Measurements from ENCODE around the gene MET.
"Not testable (repeated sequence)": the region's sequence is repeated elsewhere in the genome, so short reads cannot be mapped to it uniquely, and the experiment has no call there.

MET gene

DNA sequence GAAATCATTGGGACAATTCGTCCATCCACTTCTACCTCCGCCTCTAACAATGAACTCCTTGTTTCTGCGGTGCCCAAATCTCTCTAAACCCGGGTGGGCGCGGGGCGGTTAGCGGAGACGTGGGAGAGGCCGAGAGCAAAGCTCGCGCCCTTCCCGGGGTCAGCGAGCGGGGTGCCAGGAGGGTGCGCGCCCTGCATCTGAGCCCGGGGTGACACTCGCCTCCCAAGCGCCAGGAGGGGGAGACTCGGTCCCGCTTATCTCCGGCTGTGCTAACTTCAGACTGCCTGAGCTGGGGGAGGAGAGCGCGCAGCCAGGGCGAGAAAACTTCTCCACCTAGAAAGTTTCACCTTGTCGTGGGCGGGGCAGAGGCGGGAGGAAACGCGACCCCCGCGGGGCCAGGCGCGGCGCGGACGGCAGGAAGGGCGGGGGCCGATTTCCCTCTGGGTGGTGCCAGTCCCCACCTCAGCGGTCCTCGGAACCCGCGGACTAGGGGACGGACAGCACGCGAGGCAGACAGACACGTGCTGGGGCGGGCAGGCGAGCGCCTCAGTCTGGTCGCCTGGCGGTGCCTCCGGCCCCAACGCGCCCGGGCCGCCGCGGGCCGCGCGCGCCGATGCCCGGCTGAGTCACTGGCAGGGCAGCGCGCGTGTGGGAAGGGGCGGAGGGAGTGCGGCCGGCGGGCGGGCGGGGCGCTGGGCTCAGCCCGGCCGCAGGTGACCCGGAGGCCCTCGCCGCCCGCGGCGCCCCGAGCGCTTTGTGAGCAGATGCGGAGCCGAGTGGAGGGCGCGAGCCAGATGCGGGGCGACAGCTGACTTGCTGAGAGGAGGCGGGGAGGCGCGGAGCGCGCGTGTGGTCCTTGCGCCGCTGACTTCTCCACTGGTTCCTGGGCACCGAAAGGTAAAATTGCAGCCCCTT lies at the start of gene MET:
Gene MET (plus strand): TSS at position 516 of the 915 bp plus-strand sequence. CDS start 26,889 bp downstream, outside the sequence.
- DNase-seq = no peak

DNA sequence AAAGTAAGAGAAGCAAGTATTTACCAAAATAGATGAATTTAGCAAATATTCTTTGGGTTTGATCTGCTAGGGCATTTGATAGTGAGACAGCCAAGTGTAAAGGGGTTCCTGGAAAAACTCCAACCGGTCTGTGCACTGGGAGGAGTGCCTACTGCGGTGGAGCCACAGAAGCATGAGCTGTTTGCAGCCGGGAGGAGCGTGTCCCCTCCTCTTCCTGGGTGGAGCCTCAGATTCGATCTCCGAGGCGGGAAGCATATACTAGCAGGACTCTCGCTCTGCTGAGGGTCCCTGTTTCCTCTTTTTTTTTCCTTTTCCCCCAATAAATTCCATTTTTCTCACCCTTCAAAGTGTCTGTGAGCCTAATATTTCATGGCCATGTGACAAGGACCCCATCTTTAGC lies 45.1 kb upstream of the MET start:
- DNase-seq = no peak

DNA sequence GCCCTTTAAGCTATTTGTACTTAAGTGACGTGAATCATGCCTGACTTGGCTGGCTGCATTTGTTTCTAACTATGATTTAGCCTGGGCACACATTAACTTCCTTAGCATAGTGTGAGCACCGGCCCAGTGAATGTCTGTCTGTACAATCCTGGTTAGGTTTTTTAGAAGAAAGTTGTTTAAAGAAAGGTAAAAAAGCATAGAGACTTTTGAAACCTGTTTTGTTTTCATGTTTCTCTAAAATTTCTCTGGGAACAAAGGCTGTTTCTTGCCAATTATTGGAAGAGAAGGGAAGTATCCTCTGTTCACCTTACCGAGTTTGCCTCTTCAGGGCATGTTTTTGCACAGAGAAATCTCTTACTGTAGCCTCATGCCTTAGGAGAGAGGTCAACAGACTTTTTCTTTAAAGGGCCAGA lies 42.9 kb upstream of the MET start:
- DNase-seq = no peak

DNA sequence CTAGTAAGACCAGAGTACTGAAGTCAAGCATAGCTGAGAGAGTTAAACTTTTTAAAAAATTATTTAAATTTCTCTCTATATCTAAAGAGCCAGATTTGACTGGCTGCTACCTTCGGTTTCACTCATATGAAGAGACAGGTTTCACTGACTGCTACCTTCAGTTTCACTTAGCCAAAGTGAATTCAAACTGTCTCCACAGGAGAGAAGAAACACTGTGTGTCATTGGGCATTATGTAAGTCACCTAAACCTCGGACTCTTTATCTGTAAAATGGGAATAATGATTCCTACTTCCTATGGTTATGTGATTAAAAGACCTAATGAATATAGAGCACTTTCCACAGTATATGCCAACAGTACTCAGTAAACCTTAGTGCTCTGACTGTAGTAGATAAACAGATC lies 41.6 kb upstream of the MET start:
- DNase-seq = no peak

DNA sequence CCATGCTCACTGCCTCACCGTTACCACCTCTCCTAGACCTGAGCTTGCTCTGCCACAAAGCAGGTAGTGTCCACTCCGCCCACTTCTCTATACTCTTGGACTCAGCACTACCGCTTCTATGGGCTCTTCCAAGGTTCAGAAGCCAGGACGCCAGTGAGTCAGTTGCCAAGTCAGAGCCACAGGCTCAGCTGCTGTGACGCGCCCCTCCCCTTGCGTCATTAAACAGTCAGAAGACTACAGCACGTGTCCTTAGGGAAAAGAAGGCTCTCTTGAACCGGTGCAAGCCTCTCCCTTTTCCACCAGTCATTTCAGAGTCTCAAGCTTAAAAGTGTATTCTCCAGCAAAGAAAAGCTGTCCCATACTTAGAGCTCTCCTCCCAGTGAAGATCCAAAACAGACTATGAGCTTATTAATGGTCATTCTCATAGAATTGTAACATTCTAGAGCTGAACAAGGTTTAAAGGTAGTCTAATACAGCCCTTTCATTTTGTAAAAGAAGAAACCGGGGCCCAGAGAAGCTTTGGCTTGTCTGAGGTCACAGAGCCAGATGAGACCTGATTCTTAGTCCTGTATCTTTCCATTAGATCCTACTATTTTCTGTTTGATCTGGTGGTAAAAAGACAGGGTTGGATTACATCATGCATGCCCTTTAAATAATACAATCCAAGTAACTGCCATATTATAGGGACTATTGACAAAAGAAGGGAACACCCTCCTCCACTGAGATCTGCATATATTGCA lies 40.9 kb upstream of the MET start:
- no peak for DNase-seq

DNA sequence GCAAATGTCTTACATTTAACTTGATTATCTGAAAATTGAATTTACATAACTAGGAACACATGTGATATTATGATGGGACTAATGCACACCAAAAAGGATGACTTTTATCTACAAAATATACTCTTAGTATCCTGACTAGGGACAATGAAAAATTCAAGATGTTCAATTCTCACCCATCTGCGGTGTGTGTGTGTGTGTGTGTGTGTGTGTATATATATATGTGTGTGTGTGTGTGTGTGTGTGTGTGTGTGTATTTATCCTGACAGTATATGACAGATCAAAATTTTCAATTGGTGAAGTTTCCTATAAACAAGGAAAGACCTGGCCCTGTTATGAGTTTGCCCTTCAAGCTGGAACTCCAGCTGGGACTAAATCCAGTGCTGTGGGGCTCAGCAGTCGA lies 40.3 kb upstream of the MET start:
- no peak for DNase-seq

DNA sequence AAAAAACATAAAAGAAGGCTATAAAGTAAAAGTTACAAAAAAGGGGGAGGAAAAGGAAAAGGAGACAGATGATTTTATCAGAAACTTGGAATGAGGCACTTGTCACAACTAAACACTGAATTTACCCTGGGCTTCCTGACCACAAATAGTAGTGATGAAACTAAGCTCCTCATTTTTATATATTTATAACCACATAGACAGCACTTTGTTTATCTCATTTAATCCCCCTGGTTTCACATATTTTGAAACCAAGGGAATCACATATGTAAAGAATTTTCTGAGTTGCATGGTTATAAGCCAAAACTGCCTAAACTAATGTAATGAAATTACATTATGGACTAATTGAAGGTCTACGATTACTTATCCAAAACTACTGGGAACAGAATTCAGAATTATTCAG lies 39.6 kb upstream of the MET start:
- no peak for DNase-seq

DNA sequence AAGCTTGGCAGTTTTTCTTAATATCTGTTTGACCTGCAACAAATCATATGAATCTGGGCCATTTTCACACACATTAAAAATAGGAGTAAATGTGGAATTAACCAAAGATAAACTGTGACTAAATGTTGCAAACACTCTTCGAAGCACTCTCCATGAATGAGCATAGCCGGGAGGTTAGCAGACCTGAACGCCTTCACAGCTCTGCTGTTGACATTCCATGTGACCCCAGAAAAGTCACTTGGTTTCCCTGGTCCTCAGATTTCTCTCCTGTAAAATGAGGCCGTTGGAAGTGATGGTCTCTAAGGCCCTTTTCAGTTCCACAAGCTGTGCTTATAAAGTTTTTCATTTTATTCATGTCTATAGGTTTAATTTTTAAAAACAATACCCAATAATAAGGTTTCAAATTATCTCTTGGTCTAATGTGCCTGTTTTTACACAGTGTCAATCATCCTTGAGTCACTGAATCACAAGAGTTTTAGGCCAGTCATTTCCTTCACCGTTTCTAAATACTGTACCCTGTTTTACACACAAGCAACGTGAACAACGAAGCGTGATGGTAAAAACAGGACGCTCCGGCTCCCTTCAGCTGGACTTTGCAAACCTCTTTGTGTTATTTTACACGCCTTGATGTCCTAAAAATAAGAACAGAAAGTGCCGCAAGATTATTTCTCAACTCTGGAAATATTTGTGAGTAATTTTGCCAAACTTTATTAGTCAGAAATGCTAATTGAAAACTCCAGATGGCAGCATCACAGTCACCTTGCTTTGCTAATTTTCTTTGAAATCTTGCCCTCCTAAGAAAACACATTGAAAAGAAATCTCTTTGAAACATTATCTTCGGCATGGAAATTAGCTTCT lies 38.6 kb upstream of the MET start:
- DNase-seq = no peak

DNA sequence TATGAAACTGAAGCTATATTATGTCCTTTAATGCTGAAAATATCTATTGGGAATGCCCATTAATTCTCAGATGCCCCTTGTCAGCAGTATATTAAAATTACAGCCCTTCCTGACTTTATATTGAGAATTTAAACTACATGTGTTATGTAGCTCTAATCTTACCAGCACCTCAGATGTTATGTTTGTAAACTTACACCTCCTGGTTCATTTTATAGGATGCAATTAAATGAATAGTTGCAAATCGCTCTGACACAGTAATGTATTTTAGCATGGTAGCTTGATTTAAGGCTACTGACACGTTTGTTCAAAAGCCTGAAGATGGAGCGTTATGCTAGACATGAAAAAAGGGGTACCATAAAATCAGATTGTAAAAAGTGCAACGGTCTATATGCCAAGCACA lies 35.0 kb upstream of the MET start:
- DNase-seq = no peak

DNA sequence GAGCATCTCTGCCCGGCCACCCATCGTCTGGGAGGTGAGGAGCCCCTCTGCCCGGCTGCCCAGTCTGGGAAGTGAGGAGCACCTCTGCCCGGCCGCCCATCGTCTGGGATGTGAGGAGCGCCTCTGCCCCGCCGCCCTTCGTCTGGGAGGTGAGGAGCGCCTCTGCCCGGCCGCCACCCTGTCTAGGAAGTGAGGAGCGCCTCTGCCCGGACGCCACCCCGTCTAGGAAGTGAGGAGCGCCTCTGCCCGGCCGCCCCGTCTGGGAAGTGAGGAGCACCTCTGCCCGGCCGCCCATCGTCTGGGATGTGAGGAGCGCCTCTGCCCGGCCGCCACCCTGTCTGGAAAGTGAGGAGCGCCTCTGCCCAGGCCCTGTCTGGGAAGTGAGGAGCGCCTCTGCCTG lies 33.4 kb upstream of the MET start:
- not testable (repeated sequence) for DNase-seq

DNA sequence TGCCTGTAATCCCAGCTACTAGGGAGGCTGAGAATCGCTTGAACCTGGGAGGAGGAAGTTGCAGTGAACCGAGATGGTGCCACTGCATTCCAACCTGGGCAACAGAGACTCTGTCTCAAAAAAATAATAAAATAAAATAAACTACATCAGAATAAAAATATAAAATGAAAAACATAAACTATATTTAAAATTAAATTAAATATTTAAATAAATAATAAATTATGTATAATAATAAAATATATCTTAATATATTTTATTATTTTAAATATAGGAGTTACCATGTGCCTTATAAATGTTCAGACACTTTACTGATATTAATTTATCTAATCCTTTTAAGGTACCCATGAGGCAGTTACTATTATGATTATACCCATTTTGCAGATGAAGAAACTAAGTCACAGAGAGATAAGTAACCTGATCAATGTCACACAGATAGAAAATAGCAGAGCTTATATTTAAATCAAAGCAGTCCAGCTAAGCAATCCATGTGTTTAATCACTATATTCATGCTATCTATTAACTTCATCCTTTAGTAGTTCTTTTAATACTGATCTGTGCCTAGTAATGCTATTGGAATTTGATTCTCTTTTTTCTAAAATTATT lies 30.3 kb upstream of the MET start:
- no peak for DNase-seq

DNA sequence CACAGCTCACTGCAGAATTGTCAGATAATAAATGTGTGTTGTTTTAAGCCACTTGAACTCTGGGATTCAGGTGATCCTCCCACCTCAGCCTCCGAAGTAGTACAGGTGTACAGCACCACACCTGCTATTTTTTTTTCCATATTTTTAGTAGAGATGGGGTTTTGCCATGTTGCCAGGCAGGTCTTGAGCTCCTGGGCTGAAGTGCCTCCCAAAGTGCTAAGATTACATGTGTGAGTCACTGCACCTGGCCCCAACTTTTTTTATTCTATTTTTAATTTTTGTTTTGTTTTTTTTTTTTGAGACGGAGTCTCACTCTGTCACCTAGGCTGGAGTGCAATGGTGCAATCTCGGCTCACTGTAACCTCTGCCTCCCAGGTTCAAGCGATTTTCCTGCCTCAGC lies 28.8 kb upstream of the MET start:
- DNase-seq = not testable (repeated sequence)

DNA sequence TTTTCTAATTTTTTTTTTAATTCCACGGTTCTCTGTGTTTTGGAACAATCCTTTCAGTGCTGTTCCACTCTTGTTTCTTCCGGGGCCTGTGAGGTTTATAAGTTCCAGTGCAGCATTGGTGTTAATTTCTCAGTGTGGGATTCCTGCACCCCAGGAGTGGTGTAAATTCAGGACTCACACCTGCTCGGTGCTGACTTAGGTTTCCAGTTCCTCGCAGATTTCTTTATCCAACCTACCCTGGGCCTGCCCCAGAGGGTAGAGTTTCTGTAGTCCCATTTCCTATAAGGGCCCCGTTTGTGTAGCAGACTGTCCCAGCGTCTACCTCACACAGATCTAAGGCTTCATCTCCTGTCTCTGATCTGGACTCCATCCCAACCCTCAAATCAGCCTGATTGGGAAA lies 27.4 kb upstream of the MET start:
- DNase-seq = no peak

DNA sequence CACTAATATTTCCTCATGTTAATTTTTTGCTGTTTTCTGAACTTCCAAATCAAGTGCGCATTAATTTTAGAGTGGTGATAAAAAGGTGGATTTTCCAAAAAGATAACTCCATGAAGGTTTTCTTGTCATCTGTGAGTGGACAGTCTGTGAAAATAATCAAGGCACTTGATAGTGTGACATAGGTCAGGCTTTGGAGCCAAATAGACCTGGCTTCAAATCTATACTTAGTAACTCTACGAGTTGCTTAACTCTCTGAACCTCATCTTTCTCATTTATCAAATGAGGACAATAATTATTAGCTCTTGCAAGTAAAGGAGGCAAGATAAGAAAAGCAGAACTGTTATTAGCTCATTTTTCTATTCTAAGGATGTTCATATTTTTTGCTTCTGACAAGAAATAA lies 24.7 kb upstream of the MET start:
- DNase-seq = no peak

DNA sequence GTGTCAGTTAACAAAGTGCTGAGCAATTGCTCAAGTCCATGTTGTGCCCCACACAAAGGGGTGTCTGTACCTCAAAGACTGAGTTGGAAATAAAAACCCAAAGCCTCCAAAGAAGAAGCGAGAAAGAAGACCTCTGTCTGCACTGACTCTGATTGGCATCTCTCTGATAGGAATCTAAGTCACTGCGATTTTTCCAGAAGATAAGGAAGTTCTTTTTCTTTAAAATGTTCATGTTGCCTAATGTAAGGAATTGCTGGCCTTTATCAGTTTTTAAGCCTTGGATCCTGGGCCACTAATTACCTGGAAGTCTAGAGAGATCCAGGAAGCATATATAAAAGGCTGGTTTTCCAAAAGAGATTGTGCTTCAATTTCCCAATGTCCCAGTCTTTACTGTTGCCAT lies 24.1 kb upstream of the MET start:
- no peak for DNase-seq

DNA sequence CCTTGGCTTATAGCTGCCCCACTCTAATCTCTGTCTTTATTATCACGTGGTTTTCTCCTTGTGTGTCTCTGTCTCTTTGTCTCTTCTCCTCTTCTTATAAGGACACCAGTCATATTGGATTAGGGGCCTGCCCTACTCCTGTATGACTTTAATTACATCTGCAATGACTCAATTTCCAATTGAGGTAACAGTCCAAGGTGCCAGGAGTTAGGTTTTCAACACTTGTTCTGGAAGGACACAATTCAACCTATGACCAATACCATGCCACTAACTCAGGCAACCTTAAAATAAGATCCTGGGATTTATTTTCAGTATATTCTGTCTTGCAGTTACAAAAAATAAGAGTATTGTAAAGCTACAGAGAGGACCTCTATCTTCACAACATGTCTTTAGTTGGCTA lies 21.6 kb upstream of the MET start:
- DNase-seq = no peak

DNA sequence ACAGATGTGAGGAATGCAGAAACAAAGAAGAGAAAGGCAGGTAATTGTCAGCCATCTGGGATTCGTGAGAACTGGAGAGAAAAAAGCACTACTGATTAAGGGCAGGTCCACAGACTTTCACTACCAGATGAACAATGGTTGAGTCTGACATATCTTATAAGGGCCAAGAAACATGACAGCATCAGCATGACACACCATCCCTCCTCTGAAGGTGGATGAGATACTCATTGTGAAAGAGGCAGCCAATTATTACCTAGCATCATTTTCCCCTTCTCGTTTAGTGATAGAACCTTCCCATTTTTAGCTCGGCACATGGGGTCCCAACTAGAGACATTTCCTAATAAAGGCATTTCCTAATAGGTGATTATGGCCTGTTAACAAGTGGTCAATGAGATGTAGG lies 19.2 kb upstream of the MET start:
- no peak for DNase-seq

DNA sequence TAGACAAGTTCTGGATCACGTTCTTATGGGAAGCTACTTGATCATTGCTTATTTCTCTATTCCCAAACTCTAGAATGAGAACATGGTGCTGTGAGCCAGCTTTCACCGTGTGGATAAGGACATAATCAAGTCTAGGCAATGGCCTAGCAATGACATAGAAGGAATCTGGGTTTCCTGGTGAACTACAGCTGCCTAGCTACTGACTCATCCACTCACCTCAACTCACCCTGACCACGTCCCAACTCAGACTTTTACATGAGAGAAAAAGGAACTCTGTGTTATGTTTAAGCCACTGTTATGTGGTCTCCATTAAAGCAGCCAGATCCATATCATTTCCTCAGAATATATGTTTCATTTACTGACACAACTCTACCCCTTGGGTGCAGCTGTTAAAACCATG lies 18.8 kb upstream of the MET start:
- no peak for DNase-seq

DNA sequence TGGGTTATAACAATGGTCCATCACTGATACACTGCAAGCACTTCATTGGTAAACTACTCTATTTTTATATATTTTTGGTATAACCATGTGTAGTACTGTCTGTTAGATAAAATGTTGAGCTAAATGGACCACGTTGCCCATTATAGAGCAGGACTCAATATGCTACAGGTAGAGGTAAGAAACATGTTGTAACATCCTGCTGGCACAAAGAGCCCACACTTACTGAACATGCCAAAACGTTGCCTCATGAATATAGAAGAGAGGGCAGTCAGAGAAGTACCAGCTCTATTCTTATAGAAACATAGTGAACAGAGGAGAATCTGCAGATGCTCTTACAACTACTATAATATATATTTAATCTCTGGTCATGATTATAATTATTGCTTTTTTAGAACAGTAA lies 18.4 kb upstream of the MET start:
- no peak for DNase-seq

DNA sequence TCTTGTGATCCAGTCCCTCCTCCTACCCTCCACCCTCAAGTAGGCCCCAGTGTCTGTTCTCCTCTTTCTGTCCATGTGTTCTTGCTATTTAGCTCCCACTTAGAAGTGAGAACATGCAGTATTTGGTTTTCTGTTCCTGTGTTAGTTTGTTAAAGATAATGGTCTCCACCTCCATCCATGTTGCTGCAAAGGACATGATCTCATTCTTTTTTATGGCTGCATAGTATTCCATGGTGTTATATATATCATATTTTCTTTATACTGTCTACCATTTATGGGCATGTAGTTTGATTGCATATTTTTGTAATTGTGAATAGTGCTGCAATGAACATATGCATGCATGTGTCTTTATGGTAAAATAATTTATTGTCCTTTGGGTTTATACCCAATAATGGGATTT lies 12.7 kb upstream of the MET start:
- not testable (repeated sequence) for DNase-seq

DNA sequence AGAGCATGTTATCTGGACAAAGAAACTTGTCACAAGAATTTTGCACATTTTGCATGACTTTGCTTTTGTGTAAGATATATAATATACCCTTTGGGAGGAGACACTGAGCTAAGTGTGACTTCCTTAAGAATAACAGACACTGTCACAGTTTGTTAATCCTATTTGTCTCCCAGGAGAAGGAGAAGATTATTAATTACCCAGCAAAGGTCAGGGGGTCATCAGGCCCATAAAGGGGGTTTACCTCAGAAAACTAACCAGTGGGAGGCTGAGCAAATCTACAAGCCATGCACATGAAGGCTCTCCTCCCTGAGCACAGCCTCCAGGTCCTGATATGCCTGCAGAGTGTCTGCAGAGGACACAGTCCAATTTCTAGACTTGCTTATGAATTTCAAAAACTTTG lies 10.1 kb upstream of the MET start:
- no peak for DNase-seq

DNA sequence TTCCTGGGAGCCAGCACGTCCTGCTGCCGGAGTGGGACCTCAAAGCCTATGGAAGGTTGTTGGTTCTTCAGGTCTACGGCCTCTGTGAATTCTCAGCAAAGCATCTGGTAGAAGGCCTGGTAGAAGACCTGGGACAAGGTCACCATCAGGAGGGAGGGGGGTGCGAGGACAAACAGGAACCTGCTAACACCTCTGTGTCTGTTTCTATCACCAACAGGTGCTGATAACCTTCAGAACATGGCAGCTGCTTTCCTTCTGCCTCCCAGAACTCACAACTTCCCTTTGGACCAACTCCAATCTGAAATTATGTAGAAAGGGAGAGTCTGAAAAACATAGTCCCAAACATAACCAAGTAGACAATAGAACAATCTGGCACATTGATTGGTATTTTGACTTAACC lies 8.3 kb upstream of the MET start:
- DNase-seq = no peak

All from CD4-positive, alpha-beta T cell treated with Interleukin-17A for 4 hours (primary cell).